GM12801 (cell line): ENCODE results near the gene COPS6.

Experiments
- TF ChIP-seq, protein P1 (sequence below): IDR thresholded peaks from one replicate; pipeline ENCODE4 v1.5.1; 2011; ENCODE audit warnings: control low read depth; ENCODE audit not compliant: insufficient read length; ENCODE audit errors: extremely low read depth

Gene COPS6

DNA sequence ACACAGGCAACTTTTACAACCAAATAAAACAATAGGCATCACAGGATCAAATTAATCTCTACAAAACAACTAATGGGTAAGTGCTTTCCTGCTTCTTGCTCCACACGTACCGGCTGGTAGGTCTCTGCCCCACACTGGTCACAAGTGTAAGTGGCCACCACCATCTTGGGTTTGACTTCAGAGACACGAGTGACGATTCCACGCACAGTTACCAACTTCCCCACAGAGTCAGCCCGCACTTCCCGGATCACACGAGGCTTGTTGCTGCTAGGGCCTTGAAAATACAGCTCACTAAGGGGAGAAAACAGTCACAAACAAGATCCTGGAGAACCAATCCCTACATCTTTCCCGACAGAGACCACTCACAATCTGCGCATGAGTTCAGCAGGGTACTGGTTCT is 10.1 kb downstream of the COPS6 start:
- TF ChIP-seq, protein P1, sequence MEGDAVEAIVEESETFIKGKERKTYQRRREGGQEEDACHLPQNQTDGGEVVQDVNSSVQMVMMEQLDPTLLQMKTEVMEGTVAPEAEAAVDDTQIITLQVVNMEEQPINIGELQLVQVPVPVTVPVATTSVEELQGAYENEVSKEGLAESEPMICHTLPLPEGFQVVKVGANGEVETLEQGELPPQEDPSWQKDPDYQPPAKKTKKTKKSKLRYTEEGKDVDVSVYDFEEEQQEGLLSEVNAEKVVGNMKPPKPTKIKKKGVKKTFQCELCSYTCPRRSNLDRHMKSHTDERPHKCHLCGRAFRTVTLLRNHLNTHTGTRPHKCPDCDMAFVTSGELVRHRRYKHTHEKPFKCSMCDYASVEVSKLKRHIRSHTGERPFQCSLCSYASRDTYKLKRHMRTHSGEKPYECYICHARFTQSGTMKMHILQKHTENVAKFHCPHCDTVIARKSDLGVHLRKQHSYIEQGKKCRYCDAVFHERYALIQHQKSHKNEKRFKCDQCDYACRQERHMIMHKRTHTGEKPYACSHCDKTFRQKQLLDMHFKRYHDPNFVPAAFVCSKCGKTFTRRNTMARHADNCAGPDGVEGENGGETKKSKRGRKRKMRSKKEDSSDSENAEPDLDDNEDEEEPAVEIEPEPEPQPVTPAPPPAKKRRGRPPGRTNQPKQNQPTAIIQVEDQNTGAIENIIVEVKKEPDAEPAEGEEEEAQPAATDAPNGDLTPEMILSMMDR: no peak

DNA sequence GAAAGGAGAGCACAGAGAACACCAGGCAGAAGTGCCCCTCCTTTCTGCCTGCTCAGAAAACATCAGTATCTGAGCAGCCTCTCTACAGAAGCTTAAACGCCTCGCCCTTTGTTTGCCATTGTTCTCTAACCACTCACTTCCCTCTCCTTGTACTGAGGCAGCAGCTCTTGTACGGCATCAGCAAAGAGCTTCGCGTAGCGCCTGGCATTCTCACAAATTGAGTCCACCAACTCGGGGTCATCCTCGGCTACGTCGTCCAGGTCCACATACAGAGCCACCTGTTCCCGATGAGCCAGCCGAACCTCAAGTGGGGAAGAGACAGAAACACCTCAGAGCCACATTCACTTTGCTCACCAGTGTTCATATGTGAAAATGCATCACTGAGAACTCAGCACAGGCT is 10.7 kb downstream of the COPS6 start:
- TF ChIP-seq, protein P1: no peak

DNA sequence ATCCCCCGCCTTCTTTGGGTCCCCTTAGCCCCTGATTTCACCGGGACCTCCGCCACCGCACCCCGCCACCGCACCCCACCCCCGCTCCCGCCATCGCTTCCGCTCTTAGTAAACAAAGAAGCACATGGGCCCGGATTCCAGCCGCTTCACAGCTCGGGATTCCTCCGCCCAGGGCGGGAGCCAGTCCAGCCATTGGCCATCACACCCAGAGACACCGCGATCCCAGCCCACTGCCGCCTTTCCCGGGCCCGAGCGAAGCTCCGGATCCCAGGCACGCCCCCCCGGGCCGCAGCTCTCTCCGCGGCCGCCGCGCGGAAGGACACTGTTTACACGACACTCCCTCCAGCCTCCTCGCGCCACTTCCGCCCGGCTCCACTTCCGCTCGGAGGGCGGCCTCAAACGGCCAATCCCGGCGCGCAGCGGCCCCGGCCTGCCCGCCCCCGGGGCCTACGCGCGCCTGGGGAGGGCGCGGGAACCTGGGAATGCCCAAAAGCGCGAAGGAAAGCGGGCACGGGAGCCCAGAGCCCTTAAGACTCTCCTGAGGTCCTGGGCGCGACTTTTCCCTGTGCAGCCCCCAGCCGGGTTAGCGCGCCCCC is 11.7 kb downstream of the COPS6 start:
- TF ChIP-seq, protein P1: no peak

DNA sequence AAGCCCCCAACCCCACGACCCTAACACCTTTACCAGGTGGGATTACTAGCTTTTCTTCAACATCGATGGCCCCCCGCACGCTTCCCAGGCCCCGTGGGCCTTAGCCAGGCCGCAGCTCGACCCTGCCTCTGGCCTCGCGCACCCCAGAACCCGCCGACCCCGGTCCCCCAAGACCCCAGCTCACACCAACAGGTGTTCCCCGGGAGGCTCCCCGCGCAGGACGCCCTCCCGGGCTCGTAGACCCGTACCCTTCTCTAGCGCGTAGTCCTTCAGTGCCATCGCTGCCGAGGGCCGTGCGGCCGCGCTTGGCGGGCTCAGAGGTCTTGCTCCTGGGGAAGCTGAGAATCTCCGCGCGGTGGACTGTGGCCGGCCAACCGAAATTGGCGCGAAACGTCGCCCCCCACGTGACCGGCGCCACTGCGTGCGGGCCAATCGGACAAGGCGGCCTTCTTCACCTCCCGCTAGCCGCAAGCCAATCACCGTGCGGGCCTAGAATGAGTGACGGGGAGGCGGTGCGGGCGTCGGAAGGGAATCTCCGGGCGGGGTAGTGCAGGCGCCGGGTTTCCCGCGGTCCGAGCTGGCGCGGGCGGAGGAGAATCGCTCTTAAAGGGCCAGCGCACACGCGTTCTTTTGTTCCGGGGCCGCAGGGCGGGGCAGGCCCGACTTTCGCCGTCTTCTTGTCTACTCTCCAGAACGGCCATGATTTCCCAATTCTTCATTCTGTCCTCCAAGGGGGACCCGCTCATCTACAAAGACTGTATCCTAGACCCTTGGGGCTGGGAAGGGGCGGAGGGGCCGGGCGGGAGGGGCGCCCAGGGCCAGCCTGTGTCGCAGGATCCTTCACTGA is 12.5 kb downstream of the COPS6 start, which contains the start of the genes AP4M1 and MCM7:
Gene AP4M1 (plus strand): TSS at position 628 of the 847 bp plus-strand sequence. CDS start 72 bp downstream, at position 700.
Gene MCM7 (minus strand): TSS at position 382 of the 847 bp plus-strand sequence. CDS start 103 bp downstream, at position 279.
- TF ChIP-seq, protein P1: no peak

DNA sequence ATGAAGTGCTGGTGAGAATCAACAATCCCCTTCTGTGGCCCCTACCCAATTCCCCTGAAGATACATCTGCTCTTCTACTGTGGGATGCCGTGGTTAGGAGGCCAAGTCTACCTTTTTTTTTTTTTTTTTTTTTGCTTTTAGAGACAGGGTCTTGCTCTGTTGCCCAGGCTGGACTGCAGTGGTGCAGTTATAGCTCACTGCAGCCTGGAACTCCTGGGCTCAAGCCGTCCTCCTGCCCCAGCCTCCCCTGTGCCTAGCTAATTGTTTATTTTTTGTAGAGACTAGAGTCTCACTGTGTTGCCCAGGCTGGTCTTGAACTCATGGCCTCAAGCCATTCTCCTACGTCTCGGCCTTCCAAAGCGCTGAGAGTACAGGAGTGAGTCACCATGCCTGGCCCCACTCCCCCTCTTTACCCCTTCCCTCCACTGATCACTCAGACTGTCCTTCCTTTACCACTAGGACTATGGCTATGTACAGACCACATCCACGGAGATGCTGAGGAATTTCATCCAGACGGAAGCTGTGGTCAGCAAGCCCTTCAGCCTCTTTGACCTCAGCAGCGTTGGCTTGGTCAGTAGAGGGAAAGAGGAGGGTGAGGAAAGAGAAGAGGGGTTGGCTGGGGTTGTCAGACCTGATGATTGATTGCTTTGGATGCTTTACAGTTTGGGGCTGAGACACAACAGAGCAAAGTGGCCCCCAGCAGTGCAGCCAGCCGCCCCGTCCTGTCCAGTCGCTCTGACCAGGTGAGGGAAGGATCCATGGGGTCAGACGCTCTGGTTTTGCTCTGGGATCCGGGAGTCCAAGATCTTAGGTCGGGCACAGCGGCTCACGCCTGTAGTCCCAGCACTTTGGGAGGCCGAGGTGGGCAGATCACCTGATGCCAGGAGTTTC is 14.4 kb downstream of the COPS6 start:
- TF ChIP-seq, protein P1: no peak

DNA sequence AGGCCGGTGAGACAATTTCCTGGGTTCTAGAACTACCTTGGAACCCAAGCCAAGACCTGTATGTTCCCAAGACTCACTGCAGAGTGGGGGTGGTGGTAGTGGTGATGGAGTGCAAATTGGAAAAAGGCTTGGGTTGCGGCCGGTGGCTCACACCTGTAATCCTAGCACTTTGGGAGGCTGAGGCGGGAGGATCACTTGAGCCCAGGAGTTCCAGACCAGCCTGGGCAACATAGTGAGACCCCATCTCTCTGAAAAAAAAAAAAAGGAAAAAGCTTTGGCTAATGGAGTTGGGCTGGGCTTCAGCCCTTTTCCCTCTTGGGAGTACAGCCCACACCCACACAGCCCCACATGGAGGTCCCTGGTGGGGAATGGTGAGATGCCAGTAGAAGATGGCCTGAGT is 16.8 kb downstream of the COPS6 start:
- TF ChIP-seq, protein P1: no peak

DNA sequence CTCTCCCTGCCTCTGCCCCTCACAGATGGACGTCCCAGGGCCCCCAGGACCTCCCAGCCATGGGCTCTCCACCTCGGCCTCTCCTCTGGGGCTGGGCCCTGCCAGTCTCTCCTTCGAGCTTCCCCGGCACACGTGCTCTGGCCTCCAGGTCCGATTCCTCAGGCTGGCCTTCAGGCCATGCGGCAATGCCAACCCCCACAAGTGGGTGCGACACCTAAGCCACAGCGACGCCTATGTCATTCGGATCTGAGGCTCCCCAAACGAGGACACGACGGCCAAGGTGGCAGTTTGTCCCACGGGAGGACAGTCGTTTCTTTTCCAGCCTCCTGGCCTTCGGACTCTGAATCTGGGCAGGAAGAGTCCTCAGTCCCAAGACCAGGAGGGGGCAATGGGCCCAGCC is 17.9 kb downstream of the COPS6 start:
- TF ChIP-seq, protein P1: no peak
